Measurements from ENCODE around the gene RAD51B. TPM values are rescaled to one million over a fixed set of nuclear protein-coding genes. Genes with fewer than 3 reads are reported as not detected.

RAD51B gene
- total and polyA plus RNA-seq, 2 experiments from 2014 or later = 11.7 to 17.8 TPM

- TF ChIP-seq CTCF (IDR thresholded peaks at IDR 0.05; ENCODE audit: low read depth, low read length) = no peak
- H3K4me3 ChIP-seq = no peak overlapping the region
- no peaks in the 10 kb centered on the region for H3K9me3 ChIP-seq (ENCODE audit: low read depth)
- no peak for DNase-seq (ENCODE audit: low read depth in 1 of 2, low spot score in 1 of 2)
- peaks cover 46% of the 10 kb centered on the region for H3K4me1 ChIP-seq (ENCODE audit: low read depth)
- H3K36me3 ChIP-seq = no peaks in the 10 kb centered on the region
- H3K27ac ChIP-seq = no peak overlapping the region
- H3K27me3 ChIP-seq = no peaks in the 10 kb centered on the region
Measured at GRCh38 chr14:68670359-68670715, 850.8 kb downstream of the RAD51B start.

GRCh38 chr14:68671909-68672308 is 852.3 kb downstream of the RAD51B start:
- no peak for DNase-seq (ENCODE audit: low read depth in 1 of 2, low spot score in 1 of 2)
- no peak for TF ChIP-seq CTCF (IDR thresholded peaks at IDR 0.05; ENCODE audit: low read depth, low read length)
- Histone ChIP-seq H3K9me3 (ENCODE audit: low read depth) (no peaks in the 10 kb centered on the region), H3K4me1 (ENCODE audit: low read depth) (peaks cover 32% of the 10 kb centered on the region), H3K36me3 (no peaks in the 10 kb centered on the region), H3K4me3 (no peak overlapping the region), H3K27me3 (no peaks in the 10 kb centered on the region), H3K27ac (peak overlapping the region; percentile 67)

- H3K27ac ChIP-seq = peak overlapping the region; percentile 67
- no peak for TF ChIP-seq CTCF (IDR thresholded peaks at IDR 0.05; ENCODE audit: low read depth, low read length)
- no peaks in the 10 kb centered on the region for H3K36me3 ChIP-seq
- no peak for DNase-seq (ENCODE audit: low read depth in 1 of 2, low spot score in 1 of 2)
- H3K4me3 ChIP-seq = no peak overlapping the region
- H3K9me3 ChIP-seq (ENCODE audit: low read depth) = no peaks in the 10 kb centered on the region
- peaks cover 35% of the 10 kb centered on the region for H3K4me1 ChIP-seq (ENCODE audit: low read depth)
- no peaks in the 10 kb centered on the region for H3K27me3 ChIP-seq
Measured at GRCh38 chr14:68672609-68673285, 853.2 kb downstream of the RAD51B start.

- TF ChIP-seq CTCF (IDR thresholded peaks at IDR 0.05; ENCODE audit: low read depth, low read length) = no peak
- no peak overlapping the region for H3K4me3 ChIP-seq
- no peaks in the 10 kb centered on the region for H3K9me3 ChIP-seq (ENCODE audit: low read depth)
- no peaks in the 10 kb centered on the region for H3K27me3 ChIP-seq
- no peak for DNase-seq (ENCODE audit: low read depth in 1 of 2, low spot score in 1 of 2)
- H3K4me1 ChIP-seq (ENCODE audit: low read depth) = peaks cover 39% of the 10 kb centered on the region
- no peak overlapping the region for H3K27ac ChIP-seq
- no peaks in the 10 kb centered on the region for H3K36me3 ChIP-seq
Measured at GRCh38 chr14:68673464-68673863, 853.9 kb downstream of the RAD51B start.

GRCh38 chr14:68674538-68675232 is 855.1 kb downstream of the RAD51B start:
- no peak overlapping the region for H3K27ac ChIP-seq

More at GRCh38 chr14:68674538-68675232, 855.1 kb downstream of the RAD51B start:
- no peaks in the 10 kb centered on the region for H3K36me3 ChIP-seq
- peaks cover 36% of the 10 kb centered on the region for H3K4me1 ChIP-seq (ENCODE audit: low read depth)
- H3K4me3 ChIP-seq = no peak overlapping the region
- no peak for DNase-seq (ENCODE audit: low read depth in 1 of 2, low spot score in 1 of 2)
- no peaks in the 10 kb centered on the region for H3K27me3 ChIP-seq
- TF ChIP-seq CTCF (IDR thresholded peaks at IDR 0.05; ENCODE audit: low read depth, low read length) = no peak
- no peaks in the 10 kb centered on the region for H3K9me3 ChIP-seq (ENCODE audit: low read depth)
